Measurements from ENCODE around the gene PPM1G. TPM values are rescaled to one million over a fixed set of nuclear protein-coding genes. Genes with fewer than 3 reads are reported as not detected.
A peak's percentile ranks its signal among the peaks of the same experiment; 100 is the strongest.

Gene PPM1G
- polyA plus RNA-seq, 1 donor = 66.4 TPM

DNA sequence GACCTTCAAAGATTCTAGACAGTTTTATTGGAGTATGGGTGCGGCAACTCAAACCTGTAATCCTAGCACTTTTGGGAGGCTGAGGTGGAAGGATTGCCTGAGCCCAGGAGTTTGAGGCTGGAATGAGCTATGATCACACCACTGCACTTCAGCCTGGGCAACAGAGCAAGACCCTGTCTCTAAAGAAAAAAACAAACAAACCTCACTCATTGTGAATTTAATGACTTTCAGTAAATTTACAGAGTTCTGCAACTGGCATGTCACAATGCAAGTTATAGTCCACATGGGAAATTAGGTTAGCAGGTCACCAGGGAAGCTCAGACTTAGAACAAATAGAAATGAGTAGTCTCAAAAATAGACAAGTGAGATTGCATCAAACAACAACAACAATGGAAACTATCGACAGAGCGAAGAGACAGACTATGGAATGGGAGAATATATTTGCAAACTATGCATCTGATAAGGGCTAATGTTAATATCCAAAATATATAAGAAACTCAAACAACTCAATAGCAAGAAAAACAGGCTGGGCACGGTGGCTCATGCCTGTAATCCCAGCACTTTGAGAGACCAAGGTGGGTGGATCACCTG lies 12.4 kb upstream of the PPM1G start:
- Histone ChIP-seq H3K4me1 (ENCODE audit: control insufficient read depth, insufficient read depth, low read length) (peaks cover 5% of the 10 kb centered on the region), H3K36me3 (ENCODE audit: control insufficient read depth, insufficient read depth, low read length) (no peaks in the 10 kb centered on the region), H3K27ac (ENCODE audit: low read length) (no peak overlapping the region), H3K27me3 (ENCODE audit: control insufficient read depth, insufficient read depth, low read length) (no peaks in the 10 kb centered on the region), H3K9me3 (ENCODE audit: control insufficient read depth, low read depth, low read length) (no peaks in the 10 kb centered on the region), H3K4me3 (ENCODE audit: low read length) (no peak overlapping the region)
- DNase-seq = no peak
- no CpG with 5 or more reads among the region's 4 CpGs for WGBS (ENCODE audit: insufficient coverage, low lambda C conversion rate)

DNA sequence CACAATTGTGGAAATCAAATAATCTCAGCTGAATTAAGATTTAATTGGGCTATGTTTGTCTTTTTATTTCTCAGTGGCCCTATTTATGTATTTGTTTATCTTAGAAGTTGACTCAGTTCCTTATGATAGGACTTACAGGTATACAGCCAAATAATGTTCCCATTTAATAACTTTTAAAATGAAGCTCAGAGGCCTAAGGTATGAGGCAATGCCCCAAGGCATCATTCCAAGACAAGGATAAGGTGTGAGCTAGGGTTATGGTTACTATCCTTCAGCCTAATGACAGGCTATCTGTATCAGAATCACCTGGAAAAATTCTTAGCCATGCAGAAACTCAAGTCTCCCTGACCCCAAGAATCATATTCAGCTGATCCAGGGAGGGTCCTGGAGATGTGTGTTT lies 11.6 kb upstream of the PPM1G start:
- H3K4me3 ChIP-seq (ENCODE audit: low read length) = no peak overlapping the region
- no peaks in the 10 kb centered on the region for H3K27me3 ChIP-seq (ENCODE audit: control insufficient read depth, insufficient read depth, low read length)
- H3K27ac ChIP-seq (ENCODE audit: low read length) = no peak overlapping the region

DNA sequence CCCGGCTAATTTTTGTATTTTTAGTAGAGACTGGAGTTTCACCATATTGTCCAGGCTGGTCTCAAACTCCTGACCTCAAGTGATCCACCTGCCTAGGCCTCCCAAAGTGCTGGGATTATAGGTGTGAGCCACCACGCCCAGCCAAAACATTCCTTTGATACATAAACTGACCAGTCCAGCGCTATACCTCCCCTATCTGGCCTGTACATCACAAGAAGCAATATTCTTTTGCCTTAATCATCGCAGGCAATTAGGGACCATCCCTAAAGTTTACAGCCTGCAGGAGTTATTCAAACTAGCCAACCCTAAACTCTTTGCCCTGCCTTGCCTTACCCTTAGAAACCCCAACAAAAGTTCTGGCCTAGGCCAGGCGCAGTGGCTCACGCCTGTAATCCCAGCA lies 6.8 kb upstream of the PPM1G start:
- no peak overlapping the region for H3K27ac ChIP-seq (ENCODE audit: low read length)
- no peaks in the 10 kb centered on the region for H3K9me3 ChIP-seq (ENCODE audit: control insufficient read depth, low read depth, low read length)
- no peaks in the 10 kb centered on the region for H3K27me3 ChIP-seq (ENCODE audit: control insufficient read depth, insufficient read depth, low read length)
- H3K36me3 ChIP-seq (ENCODE audit: control insufficient read depth, insufficient read depth, low read length) = no peaks in the 10 kb centered on the region
- WGBS (ENCODE audit: insufficient coverage, low lambda C conversion rate) = no CpG with 5 or more reads among the region's 6 CpGs
- H3K4me3 ChIP-seq (ENCODE audit: low read length) = no peak overlapping the region
- H3K4me1 ChIP-seq (ENCODE audit: control insufficient read depth, insufficient read depth, low read length) = no peaks in the 10 kb centered on the region
- no peak for DNase-seq

More for the DNA sequence above, 11.6 kb upstream of the PPM1G start:
- Histone ChIP-seq H3K9me3 (ENCODE audit: control insufficient read depth, low read depth, low read length) (no peaks in the 10 kb centered on the region), H3K36me3 (ENCODE audit: control insufficient read depth, insufficient read depth, low read length) (no peaks in the 10 kb centered on the region), H3K4me1 (ENCODE audit: control insufficient read depth, insufficient read depth, low read length) (peaks cover 5% of the 10 kb centered on the region)
- DNase-seq = no peak

DNA sequence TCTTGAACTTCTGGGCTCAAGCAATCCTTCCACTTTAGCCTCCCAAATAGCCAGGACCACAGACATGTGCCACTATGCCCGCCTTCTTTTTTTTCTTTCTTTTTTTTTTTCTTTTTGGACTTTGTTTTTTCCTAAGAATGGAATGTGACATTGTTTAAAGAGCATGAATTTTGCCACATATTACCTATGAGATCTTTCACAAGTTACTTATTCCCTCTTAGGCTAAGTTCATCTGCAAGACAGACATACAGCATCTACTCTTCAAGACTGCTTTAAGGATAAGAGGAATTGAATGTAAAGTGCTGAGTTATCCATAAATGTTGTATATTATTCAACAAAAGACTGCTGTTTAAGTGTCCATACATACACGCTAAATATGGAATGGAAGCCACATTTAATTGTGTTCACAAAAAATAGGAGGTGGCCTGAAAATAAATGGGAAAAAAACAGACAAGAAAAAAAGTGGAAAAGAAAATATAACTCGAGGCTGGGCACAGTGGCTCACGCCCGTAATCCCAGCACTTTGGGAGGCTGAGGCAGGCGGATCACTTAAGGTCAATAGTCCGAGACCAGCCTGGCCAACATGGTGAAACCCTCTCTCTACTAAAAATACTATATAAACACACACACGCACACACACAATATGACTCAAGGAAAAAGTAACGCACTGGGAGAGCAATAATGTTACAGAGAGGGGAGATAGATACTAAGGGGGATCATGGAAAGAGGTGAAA lies 3.2 kb upstream of the PPM1G start:
- WGBS (ENCODE audit: insufficient coverage, low lambda C conversion rate) = 66% methylated on average over 5 of the region's 9 CpGs
- no peak overlapping the region for H3K27ac ChIP-seq (ENCODE audit: low read length)
- H3K4me1 ChIP-seq (ENCODE audit: control insufficient read depth, insufficient read depth, low read length) = peaks cover 6% of the 10 kb centered on the region
- DNase-seq = peak in 1 of 2 donors; percentile 20
- no peak overlapping the region for H3K4me3 ChIP-seq (ENCODE audit: low read length)
- no peaks in the 10 kb centered on the region for H3K27me3 ChIP-seq (ENCODE audit: control insufficient read depth, insufficient read depth, low read length)
- no peaks in the 10 kb centered on the region for H3K36me3 ChIP-seq (ENCODE audit: control insufficient read depth, insufficient read depth, low read length)
- H3K9me3 ChIP-seq (ENCODE audit: control insufficient read depth, low read depth, low read length) = no peaks in the 10 kb centered on the region

DNA sequence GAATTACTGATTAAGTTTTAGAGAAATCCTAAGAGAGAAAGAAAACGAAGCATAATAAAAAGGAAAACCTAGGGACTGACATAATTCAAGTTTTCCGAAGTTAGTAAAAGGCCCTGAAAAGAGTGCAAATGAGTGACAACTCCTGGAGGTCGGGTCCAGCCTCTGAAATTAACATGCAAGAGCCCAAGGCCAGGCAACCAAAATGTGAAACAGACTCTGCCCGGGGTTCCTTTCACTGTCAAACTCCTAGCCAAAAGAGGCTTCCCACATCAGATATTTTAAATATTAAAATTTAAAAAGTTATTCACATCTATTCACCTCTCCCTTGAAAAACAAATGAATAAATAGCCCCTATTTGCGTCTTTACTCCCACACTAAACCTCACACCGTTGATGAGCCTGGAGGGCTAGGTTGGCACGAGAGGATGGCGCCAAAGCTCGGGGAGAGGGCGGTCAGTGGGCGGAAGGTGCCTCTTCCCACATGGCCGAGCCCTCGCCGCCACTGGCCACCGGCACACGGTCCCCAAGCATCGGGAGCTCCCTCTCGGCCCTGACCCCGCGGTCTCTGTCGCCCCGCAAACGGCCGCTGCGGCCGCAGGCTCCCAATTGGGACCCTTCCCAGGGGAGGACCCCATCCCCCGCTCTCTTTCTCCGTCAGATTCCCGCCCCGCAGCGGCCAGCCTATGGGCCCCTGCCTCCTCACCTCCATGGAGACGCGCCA lies 630 bp downstream of the PPM1G start:
- Histone ChIP-seq H3K27me3 (ENCODE audit: control insufficient read depth, insufficient read depth, low read length) (no peaks in the 10 kb centered on the region), H3K9me3 (ENCODE audit: control insufficient read depth, low read depth, low read length) (no peaks in the 10 kb centered on the region), H3K27ac (ENCODE audit: low read length) (peak overlapping the region; percentile 55), H3K4me1 (ENCODE audit: control insufficient read depth, insufficient read depth, low read length) (peaks cover 6% of the 10 kb centered on the region), H3K36me3 (ENCODE audit: control insufficient read depth, insufficient read depth, low read length) (no peaks in the 10 kb centered on the region), H3K4me3 (ENCODE audit: low read length) (peak overlapping the region; percentile 79)
- no peak for DNase-seq
- 0% methylated on average over 1 of the region's 33 CpGs for WGBS (ENCODE audit: insufficient coverage, low lambda C conversion rate)

DNA sequence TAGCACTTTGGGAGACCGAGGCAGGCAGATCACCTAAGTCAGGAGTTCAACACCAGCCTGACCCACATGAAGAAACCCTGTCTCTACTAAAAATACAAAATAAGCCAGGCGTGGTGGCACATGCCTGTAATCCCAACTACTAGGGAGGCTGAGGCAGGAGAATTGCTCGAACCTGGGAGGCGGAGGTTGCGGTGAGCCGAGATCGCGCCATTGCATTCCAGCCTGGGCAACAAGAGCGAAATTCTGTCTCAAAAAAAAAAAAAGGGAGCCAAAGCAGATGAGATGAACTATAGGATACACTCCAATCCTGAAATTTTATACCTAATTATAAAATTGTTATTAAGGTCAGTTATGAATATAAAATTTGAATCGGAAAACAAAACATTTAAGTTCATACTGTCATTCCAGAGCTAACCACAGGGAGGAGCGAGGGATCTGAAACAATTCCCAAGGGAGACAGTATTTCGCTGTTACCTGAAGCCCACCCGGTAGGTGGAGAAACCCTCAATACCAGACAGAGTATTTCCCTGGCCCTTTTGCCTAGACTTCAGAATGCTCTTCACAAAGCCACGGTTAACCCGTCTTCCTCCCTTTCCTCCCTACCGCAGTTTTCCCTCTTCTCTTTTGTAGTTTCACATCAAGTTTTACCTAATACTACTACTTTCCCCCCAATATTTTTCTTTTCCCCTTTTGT lies 1.4 kb downstream of the PPM1G start:
- no peaks in the 10 kb centered on the region for H3K27me3 ChIP-seq (ENCODE audit: control insufficient read depth, insufficient read depth, low read length)
- peak in 1 of 2 donors; percentile 39 for DNase-seq
- H3K27ac ChIP-seq (ENCODE audit: low read length) = no peak overlapping the region
- H3K4me1 ChIP-seq (ENCODE audit: control insufficient read depth, insufficient read depth, low read length) = peaks cover 6% of the 10 kb centered on the region
- no peaks in the 10 kb centered on the region for H3K9me3 ChIP-seq (ENCODE audit: control insufficient read depth, low read depth, low read length)
- H3K4me3 ChIP-seq (ENCODE audit: low read length) = peak overlapping the region; percentile 79
- no peaks in the 10 kb centered on the region for H3K36me3 ChIP-seq (ENCODE audit: control insufficient read depth, insufficient read depth, low read length)
- WGBS (ENCODE audit: insufficient coverage, low lambda C conversion rate) = 0% methylated on average over 4 of the region's 16 CpGs

DNA sequence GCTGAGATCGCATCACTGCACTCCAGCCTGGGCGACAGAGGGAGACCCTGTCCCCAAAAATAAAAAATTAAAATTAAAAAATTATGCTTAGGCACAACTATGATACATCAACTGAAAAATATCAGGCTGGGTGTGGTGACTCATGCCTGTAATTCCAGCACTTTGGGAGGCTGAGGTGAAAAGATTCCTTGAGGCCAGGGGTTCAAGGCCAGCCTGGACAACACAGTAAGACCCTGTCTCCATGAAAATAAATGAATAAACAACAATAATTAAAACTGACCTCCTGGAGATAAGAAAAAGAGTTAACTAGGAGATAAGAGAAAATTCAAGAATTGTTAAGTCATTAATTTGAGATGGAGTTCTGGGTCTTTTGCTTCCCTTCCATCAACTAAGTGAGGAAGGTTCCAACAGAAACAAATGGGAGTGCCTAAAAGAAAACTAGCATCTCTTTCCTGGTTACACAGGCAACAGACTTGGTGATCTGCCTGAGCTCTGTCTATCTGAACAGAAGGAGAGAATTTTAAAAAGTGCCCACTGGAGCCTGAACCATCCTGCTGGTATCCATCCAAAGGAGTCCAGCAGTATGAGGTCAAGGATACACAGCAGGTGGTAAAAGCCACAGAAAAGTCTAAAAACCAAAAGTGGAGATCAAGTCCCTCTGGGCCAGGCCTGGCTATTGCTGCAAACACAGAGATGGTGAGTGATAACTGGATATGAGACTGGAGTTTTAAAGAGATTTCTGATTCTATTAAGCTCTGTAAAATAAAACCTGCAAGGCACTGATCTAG lies 8.8 kb downstream of the PPM1G start:
- H3K27ac ChIP-seq (ENCODE audit: low read length) = no peak overlapping the region
- no peak overlapping the region for H3K4me3 ChIP-seq (ENCODE audit: low read length)
- no peaks in the 10 kb centered on the region for H3K27me3 ChIP-seq (ENCODE audit: control insufficient read depth, insufficient read depth, low read length)
- H3K36me3 ChIP-seq (ENCODE audit: control insufficient read depth, insufficient read depth, low read length) = no peaks in the 10 kb centered on the region
- WGBS (ENCODE audit: insufficient coverage, low lambda C conversion rate) = no CpG with 5 or more reads among the region's 2 CpGs
- no peaks in the 10 kb centered on the region for H3K4me1 ChIP-seq (ENCODE audit: control insufficient read depth, insufficient read depth, low read length)
- DNase-seq = no peak
- no peaks in the 10 kb centered on the region for H3K9me3 ChIP-seq (ENCODE audit: control insufficient read depth, low read depth, low read length)

DNA sequence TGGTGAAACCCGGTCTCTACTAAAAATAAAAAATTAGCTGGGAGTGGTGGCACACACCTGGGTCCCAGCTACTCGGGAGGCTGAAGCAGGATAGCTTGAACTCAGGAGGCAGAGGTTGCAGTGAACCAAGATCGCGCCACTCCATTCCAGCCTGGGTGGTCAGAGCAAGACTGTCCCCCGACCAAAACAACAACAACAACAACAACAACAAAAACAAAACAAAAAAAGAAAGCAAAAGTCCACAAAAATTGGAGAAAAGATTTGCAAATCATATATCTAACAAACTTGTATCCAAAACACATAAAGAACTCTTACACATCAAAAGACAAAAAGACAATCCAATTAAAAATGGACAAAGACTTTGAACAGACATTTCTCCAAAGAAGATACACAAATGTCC lies 10.4 kb downstream of the PPM1G start:
- Histone ChIP-seq H3K4me1 (ENCODE audit: control insufficient read depth, insufficient read depth, low read length) (no peaks in the 10 kb centered on the region), H3K4me3 (ENCODE audit: low read length) (no peak overlapping the region), H3K9me3 (ENCODE audit: control insufficient read depth, low read depth, low read length) (no peaks in the 10 kb centered on the region), H3K27me3 (ENCODE audit: control insufficient read depth, insufficient read depth, low read length) (no peaks in the 10 kb centered on the region), H3K27ac (ENCODE audit: low read length) (no peak overlapping the region), H3K36me3 (ENCODE audit: control insufficient read depth, insufficient read depth, low read length) (no peaks in the 10 kb centered on the region)
- DNase-seq = no peak
- WGBS (ENCODE audit: insufficient coverage, low lambda C conversion rate) = 100% methylated on average over 1 of the region's 5 CpGs

DNA sequence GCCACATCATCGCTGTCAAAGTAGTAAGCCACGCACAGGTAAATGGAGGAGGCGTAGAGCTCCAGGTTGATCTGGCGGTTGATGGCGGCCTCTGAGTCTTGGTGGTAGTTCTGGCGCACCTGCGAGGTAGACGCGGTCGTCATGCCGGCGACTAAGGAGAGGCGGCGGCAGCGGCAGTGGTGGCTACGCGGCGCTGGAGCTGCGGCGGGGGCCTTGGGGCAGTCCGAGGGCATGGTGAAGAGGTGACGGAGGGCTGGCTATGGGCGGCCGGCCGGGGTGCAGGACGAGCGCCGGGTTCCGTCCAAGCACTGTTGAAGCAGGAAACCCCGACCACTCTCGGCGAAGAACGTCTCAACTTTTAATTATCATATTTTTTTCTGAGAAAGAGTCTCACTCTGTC lies 16.2 kb downstream of the PPM1G start:
- no CpG with 5 or more reads among the region's 33 CpGs for WGBS (ENCODE audit: insufficient coverage, low lambda C conversion rate)

More for the DNA sequence above, 16.2 kb downstream of the PPM1G start:
- H3K36me3 ChIP-seq (ENCODE audit: control insufficient read depth, insufficient read depth, low read length) = peaks cover 12% of the 10 kb centered on the region
- H3K27me3 ChIP-seq (ENCODE audit: control insufficient read depth, insufficient read depth, low read length) = no peaks in the 10 kb centered on the region
- H3K4me3 ChIP-seq (ENCODE audit: low read length) = no peak overlapping the region
- H3K4me1 ChIP-seq (ENCODE audit: control insufficient read depth, insufficient read depth, low read length) = no peaks in the 10 kb centered on the region
- no peak overlapping the region for H3K27ac ChIP-seq (ENCODE audit: low read length)
- H3K9me3 ChIP-seq (ENCODE audit: control insufficient read depth, low read depth, low read length) = no peaks in the 10 kb centered on the region
- DNase-seq = no peak

Measured in large intestine (tissue), 3 donors.